ENCODE results near the gene FABP6. TPM values are rescaled to one million over a fixed set of nuclear protein-coding genes. Genes with fewer than 3 reads are reported as not detected.

The FABP6 gene
- total RNA-seq, 1 donor from 2014 or later: not detected

DNA sequence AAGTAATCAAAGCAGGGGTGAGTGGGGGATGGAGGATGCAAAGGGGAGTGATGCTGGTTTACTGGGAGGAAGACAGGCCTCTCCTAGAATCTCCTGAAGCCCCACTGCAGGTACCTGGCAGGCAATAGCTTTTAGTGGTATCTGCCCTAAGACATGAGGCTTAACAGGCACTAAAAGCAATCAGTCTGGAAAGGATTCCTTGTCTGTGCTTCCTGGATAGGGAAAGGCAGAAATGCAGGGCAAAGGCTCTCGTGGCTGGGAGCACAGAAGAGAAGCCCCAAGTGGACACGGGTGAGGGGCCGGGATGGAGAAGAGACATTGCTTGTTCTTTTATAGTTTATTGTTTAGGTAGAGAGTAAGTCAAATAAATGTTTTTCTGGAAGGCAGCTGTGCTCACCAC, 43.0 kb downstream of the FABP6 start:
- H3K9me3 Mint-ChIP-seq: no peaks in the 10 kb centered on the region
- no peak for DNase-seq (ENCODE audit: low spot score)
- H3K4me1 Mint-ChIP-seq (ENCODE audit: low read depth): peaks cover 8% of the 10 kb centered on the region
- H3K4me3 Mint-ChIP-seq (ENCODE audit: low read depth): no peak overlapping the region
- H3K27ac Mint-ChIP-seq: no peak overlapping the region
- no peaks in the 10 kb centered on the region for H3K36me3 Mint-ChIP-seq (ENCODE audit: low read depth)
- intact Hi-C loops (cut with micrococcal nuclease): no loop called here
- peaks cover 4% of the 10 kb centered on the region for H3K27me3 Mint-ChIP-seq (ENCODE audit: low read depth)

GRCh38 chr5:160272889-160273288, 43.6 kb downstream of the FABP6 start:
- Mint-ChIP-seq H3K36me3 (ENCODE audit: low read depth) (no peaks in the 10 kb centered on the region), H3K27me3 (ENCODE audit: low read depth) (peaks cover 4% of the 10 kb centered on the region), H3K9me3 (no peaks in the 10 kb centered on the region), H3K4me3 (ENCODE audit: low read depth) (no peak overlapping the region), H3K27ac (no peak overlapping the region), H3K4me1 (ENCODE audit: low read depth) (peaks cover 8% of the 10 kb centered on the region)
- no peak for DNase-seq (ENCODE audit: low spot score)
- intact Hi-C loops (cut with micrococcal nuclease): no loop called here

GRCh38 chr5:160274483-160274931, 45.2 kb downstream of the FABP6 start:
- Mint-ChIP-seq H3K4me3 (ENCODE audit: low read depth) (no peak overlapping the region), H3K27ac (no peak overlapping the region), H3K4me1 (ENCODE audit: low read depth) (peaks cover 8% of the 10 kb centered on the region), H3K27me3 (ENCODE audit: low read depth) (peaks cover 4% of the 10 kb centered on the region), H3K9me3 (no peaks in the 10 kb centered on the region), H3K36me3 (ENCODE audit: low read depth) (no peaks in the 10 kb centered on the region)
- intact Hi-C loops (cut with micrococcal nuclease): no loop called here
- DNase-seq (ENCODE audit: low spot score): no peak

- no peak for DNase-seq (ENCODE audit: low spot score)
- Mint-ChIP-seq H3K27me3 (ENCODE audit: low read depth) (no peaks in the 10 kb centered on the region), H3K4me3 (ENCODE audit: low read depth) (no peak overlapping the region), H3K4me1 (ENCODE audit: low read depth) (peaks cover 4% of the 10 kb centered on the region), H3K36me3 (ENCODE audit: low read depth) (no peaks in the 10 kb centered on the region), H3K9me3 (no peaks in the 10 kb centered on the region), H3K27ac (no peak overlapping the region)
- intact Hi-C loops (cut with micrococcal nuclease): no loop called here
These were observed 49.0 kb downstream of the FABP6 start for GRCh38 chr5:160278343-160278742.

DNA sequence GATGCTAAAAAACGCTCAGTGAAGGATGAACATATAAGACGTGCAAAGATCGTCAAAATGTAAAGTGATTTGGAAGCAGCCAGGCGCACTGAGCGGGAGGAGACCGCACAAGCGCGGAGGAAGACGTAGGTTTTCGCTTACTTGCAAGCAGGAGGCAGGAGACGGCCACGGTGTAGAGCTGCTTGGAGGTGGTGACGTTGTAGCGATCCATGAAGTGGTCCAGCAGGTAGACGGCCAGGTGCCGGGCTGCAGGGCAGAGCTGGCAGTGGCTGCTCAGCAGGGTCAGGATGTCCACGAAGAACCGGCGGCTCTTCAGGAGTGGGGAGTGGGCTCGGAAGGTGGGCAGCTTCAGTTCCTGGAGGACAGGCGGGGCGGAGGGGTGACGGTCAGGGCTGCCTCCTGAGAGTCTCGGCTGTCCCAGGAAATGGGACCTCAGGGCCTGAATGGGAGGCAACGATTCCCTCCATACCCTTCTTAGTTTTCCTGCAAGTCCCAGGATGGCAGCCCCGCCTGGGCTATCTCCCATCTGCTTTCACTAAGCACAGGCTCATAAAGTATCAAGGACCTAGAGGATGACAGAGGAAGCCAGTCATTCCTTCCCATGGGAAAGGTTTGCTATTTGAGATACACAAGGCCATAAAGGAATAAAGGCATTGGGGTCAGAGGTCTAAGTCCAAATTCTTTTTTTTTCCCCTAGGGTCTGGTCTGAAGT, 51.2 kb downstream of the FABP6 start:
- DNase-seq (ENCODE audit: low spot score): no peak
- no peaks in the 10 kb centered on the region for H3K27me3 Mint-ChIP-seq (ENCODE audit: low read depth)
- intact Hi-C loops (cut with micrococcal nuclease): no loop called here
- no peak overlapping the region for H3K4me3 Mint-ChIP-seq (ENCODE audit: low read depth)
- H3K36me3 Mint-ChIP-seq (ENCODE audit: low read depth): no peaks in the 10 kb centered on the region
- no peaks in the 10 kb centered on the region for H3K4me1 Mint-ChIP-seq (ENCODE audit: low read depth)
- no peaks in the 10 kb centered on the region for H3K9me3 Mint-ChIP-seq
- no peak overlapping the region for H3K27ac Mint-ChIP-seq

- H3K27me3 Mint-ChIP-seq (ENCODE audit: low read depth): no peaks in the 10 kb centered on the region
- H3K9me3 Mint-ChIP-seq: no peaks in the 10 kb centered on the region
- intact Hi-C loops (cut with micrococcal nuclease): no loop called here
- H3K27ac Mint-ChIP-seq: no peak overlapping the region
- H3K4me3 Mint-ChIP-seq (ENCODE audit: low read depth): no peak overlapping the region
- no peak for DNase-seq (ENCODE audit: low spot score)
- H3K4me1 Mint-ChIP-seq (ENCODE audit: low read depth): no peaks in the 10 kb centered on the region
- no peaks in the 10 kb centered on the region for H3K36me3 Mint-ChIP-seq (ENCODE audit: low read depth)
These were observed 52.0 kb downstream of the FABP6 start for GRCh38 chr5:160281275-160281674.

- intact Hi-C loops (cut with micrococcal nuclease): no loop called here
- no peaks in the 10 kb centered on the region for H3K36me3 Mint-ChIP-seq (ENCODE audit: low read depth)
- H3K4me3 Mint-ChIP-seq (ENCODE audit: low read depth): no peak overlapping the region
- no peak for DNase-seq (ENCODE audit: low spot score)
- H3K27ac Mint-ChIP-seq: no peak overlapping the region
- H3K9me3 Mint-ChIP-seq: no peaks in the 10 kb centered on the region
- no peaks in the 10 kb centered on the region for H3K4me1 Mint-ChIP-seq (ENCODE audit: low read depth)
- H3K27me3 Mint-ChIP-seq (ENCODE audit: low read depth): no peaks in the 10 kb centered on the region
These were observed 55.1 kb downstream of the FABP6 start for GRCh38 chr5:160284291-160284873.

- H3K27me3 Mint-ChIP-seq (ENCODE audit: low read depth): no peaks in the 10 kb centered on the region
- no peak overlapping the region for H3K27ac Mint-ChIP-seq
- intact Hi-C loops (cut with micrococcal nuclease): no loop called here
- H3K9me3 Mint-ChIP-seq: no peaks in the 10 kb centered on the region
- DNase-seq (ENCODE audit: low spot score): no peak
- no peaks in the 10 kb centered on the region for H3K4me1 Mint-ChIP-seq (ENCODE audit: low read depth)
- H3K4me3 Mint-ChIP-seq (ENCODE audit: low read depth): no peak overlapping the region
- H3K36me3 Mint-ChIP-seq (ENCODE audit: low read depth): no peaks in the 10 kb centered on the region
These were observed 56.0 kb downstream of the FABP6 start for GRCh38 chr5:160285316-160285715.

- Mint-ChIP-seq H3K36me3 (ENCODE audit: low read depth) (no peaks in the 10 kb centered on the region), H3K9me3 (no peaks in the 10 kb centered on the region), H3K27ac (no peak overlapping the region), H3K4me1 (ENCODE audit: low read depth) (no peaks in the 10 kb centered on the region), H3K4me3 (ENCODE audit: low read depth) (no peak overlapping the region), H3K27me3 (ENCODE audit: low read depth) (no peaks in the 10 kb centered on the region)
- no peak for DNase-seq (ENCODE audit: low spot score)
- intact Hi-C loops (cut with micrococcal nuclease): no loop called here
These were observed 57.6 kb downstream of the FABP6 start for GRCh38 chr5:160286947-160287346.

DNA sequence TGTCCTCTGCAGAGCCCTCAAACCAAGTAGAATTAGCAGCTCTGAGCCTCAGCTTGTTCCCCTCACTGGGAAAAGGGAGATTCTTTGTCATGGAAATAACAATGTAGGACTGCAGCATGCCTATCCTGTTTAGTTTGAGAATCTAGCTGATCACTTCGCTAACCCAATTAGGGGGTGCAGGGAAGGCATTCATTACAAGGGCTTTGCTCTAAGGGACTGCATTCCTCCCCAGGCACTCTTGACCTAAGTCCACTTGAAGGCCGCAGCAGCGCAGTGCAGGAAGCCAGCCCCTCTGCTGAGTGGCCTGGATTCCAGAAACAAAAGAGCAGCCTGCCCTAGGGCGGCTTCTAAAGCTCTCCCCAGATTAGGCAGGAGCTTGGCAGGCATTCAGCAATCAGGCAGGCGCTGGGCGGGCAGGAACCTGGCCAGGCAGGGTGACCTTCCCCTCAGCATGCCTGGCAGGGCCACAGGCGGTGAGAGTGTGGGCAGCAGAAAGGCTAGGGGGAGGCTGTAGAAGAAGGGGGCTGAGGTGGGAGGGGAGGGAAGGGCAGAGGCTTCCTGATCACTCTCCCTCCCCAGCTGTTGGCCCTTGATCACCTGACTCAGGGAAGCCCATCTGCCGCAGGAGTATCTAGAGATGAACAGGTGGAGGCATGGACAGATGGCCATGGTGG, 58.2 kb downstream of the FABP6 start:
- intact Hi-C loops (cut with micrococcal nuclease): no loop called here
- Mint-ChIP-seq H3K9me3 (no peaks in the 10 kb centered on the region), H3K4me1 (ENCODE audit: low read depth) (no peaks in the 10 kb centered on the region), H3K36me3 (ENCODE audit: low read depth) (no peaks in the 10 kb centered on the region), H3K27ac (no peak overlapping the region), H3K27me3 (ENCODE audit: low read depth) (no peaks in the 10 kb centered on the region), H3K4me3 (ENCODE audit: low read depth) (no peak overlapping the region)
- DNase-seq (ENCODE audit: low spot score): no peak

Other genes with a start within 250 kb of the FABP6 start
- 64.0 and 64.9 TPM in 2 replicates for gene TTC1, start 220.4 kb upstream of the FABP6 start, total RNA-seq
- gene PWWP2A, start 110.1 kb upstream of the FABP6 start, total RNA-seq: 20.4 and 22.7 TPM in 2 replicates
- not detected in 2 replicates for gene CCNJL, start 83.1 kb downstream of the FABP6 start, total RNA-seq
- gene C1QTNF2, start 141.1 kb downstream of the FABP6 start, total RNA-seq: not detected in 2 replicates
- gene FAM200C, start 170.5 kb downstream of the FABP6 start, total RNA-seq: 1.3 and 1.4 TPM in 2 replicates
- 41.3 and 44.3 TPM in 2 replicates for gene SLU7, start 189.6 kb downstream of the FABP6 start, total RNA-seq
- 142 and 146 TPM in 2 replicates for gene PTTG1, start 192.3 kb downstream of the FABP6 start, total RNA-seq